Dedifferentiated amniotic fluid mesenchymal stem cell (primary cell): ENCODE measurements around the gene PRELID1.
A peak's percentile ranks its signal among the peaks of the same experiment; 100 is the strongest.
"Not testable (repeated sequence)": the region's sequence is repeated elsewhere in the genome, so short reads cannot be mapped to it uniquely, and the experiment has no call there.

ENCODE experiments used
- DNase-seq: peaks from one replicate; pipeline ENCODE4 v3.0.0-alpha.2; 2016; ENCODE audit errors: extremely low spot score

Gene PRELID1

DNA sequence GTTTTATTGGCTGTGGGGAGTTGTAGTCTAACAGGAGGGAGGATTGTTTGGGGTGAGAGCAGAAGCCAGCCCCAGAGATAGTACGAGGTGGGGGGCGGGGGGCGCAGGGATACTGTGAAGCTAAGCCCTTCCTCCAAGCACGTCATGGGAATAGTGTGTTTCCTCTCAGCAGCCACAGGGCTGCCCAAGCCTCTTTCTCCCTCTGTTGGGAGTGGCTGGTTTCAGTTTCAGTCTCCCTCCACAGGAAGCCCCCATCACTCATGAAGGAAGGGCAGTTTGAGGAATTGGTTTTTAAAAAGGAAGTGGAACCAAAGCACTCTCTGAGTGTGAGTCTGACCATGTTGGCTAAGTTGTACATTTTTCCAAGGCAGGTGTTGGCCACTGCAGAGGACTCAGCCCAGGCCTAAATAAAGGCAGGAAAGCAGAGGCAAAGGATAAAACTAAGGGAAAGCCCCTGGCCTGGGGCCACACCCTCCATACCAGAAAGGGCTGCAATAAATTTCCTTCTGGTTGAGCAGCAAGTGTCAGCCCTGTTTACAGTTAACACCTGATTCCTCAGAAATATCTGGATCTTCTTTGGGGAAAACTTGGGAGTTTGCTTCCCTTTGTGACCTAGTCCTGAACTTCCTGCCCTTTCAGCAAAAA is 3.2 kb upstream of the PRELID1 start:
- DNase-seq: peak; percentile 61

DNA sequence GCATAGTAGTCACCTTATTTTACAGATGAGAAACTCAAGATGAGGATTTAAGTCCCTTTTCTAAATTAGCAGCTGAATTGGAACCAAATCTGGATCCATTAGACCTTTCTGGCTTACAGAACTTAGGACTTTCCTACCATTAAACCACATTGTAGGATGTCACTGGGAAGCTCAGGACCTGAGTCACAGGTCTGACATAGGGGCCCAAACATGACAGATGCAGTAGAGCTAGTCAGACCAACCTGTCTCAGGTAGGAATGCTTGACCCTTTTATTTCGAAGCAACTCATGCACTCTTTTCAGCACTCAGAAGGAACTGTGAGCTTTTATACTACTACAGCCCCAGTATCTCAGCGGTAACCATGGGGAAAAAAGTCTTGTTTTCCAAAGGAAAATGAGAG is 2.6 kb upstream of the PRELID1 start:
- DNase-seq: no peak

DNA sequence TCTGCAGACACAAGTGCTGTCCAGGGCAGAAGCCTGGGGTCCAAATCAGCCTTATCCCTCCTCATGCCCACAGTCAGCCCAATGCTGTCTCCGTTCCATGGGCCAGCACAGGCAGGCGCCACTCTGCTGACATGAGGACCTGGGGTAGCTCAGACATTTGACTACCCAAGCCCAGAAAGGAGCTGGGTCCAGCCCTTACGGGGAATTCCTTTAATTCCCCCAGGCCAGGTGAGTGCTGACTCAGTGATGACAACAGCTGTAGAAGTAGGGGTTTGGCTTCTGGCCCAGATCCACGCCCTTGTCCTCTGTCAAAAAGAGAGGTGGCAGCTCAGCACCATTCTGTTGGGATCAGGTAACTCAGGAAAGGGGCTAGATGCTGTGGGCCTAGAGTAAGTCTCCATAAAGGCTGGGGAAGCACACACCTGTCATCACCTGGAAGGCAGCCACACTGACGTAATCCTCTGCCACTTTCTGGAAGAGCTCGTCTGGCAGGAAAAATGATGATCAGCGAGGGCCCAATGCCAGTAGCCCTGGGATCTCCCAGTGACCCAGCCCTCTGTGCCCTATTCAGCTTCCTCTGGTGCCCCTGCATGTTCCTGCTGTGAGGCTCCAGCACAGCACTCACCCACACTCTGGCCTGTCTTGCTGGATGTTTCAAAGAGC is 2.0 kb upstream of the PRELID1 start:
- DNase-seq: no peak

DNA sequence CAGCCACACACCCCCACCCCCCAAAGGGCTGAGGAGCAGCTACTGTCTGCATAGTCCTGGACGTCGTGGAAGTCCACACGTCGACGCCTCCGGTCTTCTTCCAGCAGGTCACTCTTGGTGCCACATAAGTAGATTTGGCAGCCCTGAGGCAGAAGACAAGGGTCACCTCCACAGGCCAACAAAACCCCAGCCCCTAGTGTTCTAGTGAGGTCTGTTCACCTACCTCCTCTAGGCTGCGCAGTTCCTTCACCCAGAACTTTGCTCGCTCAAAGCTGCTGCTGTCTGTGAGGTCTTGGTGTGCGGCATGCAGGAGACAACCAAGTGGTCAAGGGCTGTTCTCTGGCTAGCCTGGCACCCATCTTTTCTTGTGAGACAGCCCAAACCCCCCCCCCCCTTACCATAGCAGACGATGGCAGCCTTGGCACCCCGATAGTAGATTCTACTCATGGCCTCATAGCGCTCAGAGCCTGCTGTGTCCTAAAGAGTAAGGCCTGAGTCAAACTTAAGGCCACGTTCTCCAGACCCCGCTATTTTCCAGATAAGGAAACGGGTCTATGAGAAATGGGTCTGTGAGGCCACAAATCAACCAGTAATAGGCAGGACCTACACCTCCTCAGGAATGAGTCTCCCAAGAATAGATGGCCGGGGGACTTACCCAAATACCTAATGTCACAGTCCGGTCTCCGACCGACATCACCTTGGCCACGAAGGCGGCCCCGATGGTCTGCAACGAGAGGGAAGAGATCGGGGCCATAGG is 1.1 kb upstream of the PRELID1 start:
- DNase-seq: no peak

DNA sequence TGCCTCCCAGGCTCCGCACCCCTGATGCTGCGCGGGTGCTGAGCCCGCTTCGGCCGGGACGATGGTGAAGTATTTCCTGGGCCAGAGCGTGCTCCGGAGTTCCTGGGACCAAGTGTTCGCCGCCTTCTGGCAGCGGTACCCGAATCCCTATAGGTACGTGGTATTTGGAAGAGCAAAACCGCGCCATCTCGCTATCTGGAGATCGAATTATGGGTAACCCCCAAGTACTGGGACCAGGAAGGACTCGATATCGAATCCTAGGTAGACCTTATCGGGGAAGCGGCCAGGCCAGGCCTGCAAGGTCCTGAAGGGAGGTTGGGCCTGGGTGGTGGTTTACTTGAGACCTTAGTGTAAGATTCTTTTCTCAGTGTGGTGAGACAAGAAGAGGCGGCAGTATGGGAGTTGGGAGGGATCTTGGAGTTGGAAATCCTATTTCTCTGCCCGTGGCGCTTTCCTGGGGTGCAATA is 359 bp downstream of the PRELID1 start:
- DNase-seq: no peak

DNA sequence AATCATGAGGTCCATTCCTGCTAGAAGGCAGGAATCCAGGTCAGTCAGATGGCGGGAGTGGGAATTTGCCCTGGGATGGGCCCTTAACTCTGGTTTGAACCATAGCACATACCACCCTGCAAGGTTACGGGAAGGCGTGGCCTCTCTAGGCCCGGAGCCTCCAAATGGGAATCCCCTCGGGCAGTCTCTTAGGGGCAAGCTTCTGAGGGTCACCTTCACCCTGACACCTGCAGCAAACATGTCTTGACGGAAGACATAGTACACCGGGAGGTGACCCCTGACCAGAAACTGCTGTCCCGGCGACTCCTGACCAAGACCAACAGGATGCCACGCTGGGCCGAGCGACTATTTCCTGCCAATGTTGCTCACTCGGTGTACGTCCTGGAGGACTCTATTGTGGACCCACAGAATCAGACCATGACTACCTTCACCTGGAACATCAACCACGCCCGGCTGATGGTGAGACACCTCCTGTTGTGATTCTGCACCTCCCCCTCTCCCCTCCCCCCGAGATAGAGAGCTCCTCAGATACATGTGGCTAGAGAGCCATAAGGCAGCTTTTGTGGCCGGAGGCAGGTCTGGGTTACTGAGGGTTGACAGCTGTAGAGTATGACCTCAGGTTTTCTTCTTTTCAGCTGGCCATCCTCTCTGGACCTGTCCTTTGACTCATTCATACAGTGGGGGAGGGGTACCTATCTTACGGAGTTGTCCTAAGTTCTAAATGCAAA is 957 bp downstream of the PRELID1 start:
- DNase-seq: no peak

DNA sequence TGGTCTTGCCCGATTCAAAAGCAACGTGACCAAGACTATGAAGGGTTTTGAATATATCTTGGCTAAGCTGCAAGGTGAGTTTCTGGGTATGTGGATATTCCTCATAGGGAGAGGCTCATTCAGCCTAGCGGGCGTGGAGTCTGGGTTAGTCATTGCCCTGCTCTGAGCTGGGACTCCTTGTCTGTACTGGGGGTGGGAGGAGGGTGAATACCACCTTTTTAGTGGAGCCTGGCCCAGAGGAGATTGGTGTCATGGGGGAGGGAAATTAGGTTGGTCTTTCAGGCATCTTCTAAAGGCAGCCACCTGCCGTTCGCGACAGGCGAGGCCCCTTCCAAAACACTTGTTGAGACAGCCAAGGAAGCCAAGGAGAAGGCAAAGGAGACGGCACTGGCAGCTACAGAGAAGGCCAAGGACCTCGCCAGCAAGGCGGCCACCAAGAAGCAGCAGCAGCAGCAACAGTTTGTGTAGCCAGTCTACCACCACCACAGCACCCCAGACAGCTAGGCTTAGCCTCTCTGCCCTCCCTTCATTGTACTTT is 2.6 kb downstream of the PRELID1 start:
- not testable (repeated sequence) for DNase-seq

DNA sequence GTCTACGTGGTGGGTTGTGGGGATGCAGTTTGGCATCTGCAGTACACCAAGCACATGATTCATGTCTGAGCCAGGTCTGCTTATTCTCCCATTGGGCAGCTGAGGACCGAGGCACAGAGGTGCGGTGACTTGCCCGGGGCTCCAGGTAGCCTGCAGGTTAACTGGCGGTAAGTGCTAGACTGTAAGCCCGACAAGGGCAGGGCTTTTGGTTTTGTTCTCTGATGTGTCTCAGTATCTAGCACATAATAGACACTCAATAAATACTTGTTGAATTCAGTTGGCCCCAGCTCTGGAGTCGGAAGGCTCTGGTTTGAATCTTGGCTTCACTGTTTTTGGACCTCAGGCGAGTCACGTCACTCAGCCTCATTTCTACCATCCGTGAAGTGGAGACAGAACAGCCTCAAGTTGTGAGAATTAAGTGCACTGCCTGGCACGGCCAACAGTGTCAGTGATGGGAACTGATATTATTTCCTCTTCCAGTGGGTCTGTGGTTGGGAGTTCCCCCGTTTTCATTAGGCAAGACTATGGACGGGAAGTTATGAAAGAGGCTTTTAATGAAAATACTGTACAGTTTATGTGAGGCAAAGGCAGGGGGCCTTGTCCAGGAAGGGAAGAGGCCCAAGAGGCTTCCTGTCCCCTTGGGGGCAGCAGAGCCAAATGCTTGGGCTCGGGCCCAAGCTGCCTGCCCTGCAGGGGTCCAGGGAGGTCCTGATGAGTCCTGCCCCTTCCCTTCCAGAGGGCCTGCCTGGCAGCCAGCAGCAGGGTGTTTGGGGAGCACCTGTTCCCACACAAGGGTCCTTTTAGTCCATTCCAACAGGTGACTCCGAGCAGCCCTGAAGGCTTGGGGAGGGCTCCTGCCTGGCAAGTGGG is 3.3 kb downstream of the PRELID1 start:
- DNase-seq: no peak

DNA sequence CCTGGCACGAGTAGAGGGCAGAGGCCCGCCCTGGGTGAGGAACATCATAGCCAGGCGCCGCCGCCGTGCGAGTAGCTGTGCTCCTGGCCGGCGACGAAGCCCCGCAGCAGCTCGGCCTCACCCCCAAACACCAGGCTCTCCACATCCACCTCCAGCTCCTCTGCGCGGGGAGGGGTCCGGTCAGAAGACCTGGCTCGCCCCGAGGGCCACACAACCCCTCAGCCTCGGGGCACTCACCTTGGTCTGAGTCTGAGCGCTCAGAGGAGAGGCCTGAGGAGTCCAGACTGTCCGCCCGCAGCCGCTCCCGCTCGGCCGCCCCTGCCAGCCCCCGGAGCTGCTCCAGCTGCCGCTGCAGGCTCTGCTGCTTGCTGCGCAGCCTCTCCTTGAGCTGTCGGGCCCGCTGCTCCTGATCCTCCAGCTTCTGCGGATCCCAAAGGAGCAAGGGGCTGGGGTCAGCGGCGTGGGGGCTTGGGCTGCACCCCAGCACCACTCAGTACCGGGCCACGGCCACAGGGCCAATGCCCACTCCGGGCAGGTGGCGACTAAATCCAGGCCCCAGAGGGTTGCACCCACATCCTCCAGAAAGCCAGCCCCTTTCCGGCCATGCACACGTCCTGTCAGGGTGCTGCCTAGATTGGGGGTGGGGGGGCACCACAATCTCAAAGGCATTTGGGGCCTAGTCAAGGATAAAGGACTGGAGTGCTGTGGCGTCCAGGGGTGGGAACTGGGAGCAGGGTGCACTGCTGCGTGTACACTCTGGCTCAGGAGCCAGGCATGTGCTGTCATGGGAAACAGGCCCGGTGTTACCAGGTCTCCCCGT is 4.2 kb downstream of the PRELID1 start:
- DNase-seq: no peak

DNA sequence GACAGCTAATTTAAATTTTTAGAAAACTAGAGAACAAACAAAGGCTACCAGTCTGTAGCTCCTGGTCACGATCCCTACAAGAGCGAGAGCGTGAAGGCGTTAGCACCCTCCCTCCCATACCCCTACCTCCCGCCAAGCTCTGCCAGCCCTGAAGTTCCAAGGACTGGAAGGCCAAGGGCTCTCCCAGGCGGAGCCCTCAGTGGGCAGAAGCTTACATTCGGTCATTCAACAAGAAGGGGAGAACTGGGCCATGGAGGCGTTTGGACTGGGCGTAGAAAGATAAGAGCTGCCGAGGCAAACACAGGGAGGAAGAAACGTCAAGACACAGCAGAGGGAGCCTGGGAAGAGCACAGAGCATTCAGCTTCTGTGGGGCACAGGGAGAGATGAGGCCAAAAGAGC is 5.1 kb downstream of the PRELID1 start:
- DNase-seq: no peak

DNA sequence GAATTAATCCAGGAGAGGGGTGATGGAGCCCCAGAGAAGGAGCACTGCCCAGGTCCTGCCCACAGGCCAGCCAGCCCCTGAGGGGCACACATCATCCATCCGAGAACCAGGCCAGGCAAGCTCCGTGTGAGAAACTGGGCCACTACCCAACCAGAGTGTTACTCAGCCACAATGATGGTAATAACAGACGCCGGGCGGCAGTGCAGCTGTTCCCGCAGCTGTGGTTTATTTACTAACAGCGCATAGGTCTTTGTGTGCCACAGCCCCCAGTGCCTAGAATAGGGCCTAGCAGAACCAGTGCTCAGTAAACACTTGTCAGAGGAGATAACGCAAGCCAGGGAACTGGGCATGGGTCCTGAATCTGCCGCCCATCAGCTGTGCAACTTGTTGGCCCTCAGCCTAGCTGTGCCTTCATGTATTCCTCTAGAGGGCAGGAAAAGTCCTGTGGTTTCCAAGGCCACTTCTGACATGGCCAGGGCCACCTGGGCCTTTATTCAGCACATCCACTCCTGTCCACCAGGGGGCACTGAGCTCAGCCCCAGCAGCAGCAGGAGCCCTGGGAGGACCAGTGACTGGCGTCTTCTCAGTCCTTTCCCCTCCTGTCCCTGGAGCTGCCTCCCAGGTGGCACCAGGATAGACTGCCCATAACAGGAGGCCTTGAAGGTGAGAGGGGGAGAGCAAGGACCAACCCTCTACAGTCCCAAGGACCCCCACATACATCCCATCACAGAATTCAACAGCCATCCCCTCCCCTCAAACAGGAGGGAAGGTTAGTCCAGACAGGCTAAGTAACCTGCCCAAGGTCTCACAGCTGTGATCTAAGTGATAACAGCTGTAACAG is 6.0 kb downstream of the PRELID1 start:
- DNase-seq: no peak

DNA sequence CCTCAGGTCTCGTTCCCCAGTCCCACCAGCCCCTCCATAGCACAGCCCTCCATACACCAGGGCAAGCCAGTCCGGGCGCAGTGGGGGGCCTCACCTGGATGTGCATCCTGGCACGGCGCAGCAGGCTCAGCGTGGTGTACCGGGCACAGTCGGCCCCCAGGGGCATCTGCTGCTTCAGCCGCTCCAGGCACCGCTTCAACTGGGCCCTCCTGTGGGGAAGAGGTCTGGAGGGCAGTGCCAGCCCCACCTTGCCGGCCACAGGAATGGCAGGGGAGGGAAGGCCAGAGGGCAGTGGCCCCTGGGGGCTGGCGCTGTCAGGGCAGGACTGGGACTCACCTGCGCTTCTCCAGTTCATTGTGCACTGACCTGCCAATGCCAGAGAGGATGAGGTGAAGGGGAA is 6.7 kb downstream of the PRELID1 start:
- DNase-seq: no peak

DNA sequence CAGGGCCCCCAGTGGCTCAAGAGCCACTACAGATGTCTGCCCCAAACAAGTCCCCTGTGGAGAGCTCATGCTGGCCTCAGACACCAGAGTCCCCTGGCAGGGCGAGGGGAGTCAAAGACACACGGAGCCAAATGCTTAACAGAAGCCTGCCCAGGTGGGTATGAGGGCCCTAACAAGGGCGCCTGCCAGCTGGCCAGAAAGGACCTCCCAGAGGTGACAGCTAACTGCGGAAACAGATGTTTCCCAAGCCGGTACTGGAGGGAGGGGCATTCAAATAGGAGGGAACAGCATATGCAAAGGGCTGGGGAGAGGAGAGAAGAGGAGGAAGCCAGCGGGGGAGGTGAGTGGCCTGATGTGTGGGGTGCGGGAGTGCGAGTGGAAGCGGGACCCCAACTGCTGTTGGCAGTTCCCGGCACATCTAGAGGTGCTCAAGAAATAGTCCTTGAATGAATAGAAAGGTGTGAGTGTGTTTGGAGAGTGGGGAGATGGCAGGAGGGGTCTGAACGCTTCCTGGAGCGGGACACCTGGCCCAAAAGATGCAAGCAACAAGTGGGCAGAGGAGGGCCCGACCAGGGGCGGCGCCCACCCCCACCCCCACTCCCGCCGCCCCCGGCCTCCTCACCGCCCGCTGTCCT is 7.3 kb downstream of the PRELID1 start:
- DNase-seq: no peak

DNA sequence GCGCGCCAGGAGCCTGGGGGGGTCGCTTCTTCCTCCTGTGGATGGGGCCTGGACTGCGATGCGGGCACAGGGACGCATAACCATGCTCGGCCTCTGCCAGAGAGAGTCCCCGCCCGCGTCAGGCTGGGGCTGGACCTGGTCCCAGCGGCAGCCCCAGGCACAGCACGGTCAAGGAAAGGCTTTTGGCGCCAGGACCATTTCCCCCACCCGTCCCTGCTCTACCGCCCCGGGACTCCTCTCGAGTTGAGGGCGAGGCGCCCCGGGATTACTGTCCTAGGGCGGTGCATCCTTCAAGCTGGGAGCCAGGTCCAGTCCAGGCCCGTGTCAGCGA is 7.8 kb downstream of the PRELID1 start:
- no peak for DNase-seq

DNA sequence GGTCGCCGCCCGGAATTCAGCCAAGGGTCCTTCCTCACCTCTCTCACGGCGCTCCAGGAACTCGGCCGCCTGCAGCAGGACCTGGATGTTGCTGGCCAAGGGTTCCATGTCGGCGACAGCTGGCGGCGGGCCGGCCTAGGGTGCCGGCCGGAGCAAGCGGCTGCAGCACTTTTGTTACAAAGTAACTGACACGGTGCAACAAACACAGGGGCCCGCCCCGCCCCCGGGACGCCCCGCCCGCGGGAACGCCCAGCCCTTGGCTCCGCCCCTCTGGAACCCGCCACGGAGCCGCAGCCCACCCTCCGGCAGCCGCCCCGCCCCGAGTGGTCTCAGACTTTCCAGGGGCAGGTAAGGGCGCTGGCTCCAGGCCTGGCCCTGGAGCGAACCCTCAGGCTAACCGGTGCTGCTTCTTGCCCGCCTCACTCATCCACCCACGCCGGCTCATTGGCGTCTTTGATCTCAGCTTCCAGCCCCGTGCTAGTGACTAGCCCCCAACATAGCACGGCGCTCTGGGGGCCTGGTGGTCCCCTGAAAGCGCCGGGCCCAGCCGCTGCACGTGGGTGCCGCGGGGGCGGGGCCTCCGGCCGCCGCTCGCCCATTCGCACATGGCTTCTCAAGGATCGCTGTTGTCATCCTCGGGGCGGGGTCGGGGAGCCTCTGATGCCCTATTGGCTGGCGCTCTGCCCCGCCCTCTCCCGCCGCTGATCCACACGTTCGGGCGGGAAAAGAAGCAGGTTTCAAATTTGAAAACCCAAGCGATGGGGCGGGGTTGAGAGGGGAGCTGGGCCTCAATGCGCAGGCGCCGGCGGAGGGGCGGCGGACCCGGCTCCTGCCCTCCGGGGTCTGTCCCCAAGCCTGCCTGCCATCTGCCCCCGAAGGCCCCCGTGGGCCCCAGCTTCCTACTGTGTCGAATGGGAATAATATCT is 8.4 kb downstream of the PRELID1 start, which contains the start of gene MXD3:
MXD3 (minus strand) TSS at position 176 of the 926 bp plus-strand sequence; CDS start at position 108, 68 bp downstream.
- peak; percentile 91 for DNase-seq

DNA sequence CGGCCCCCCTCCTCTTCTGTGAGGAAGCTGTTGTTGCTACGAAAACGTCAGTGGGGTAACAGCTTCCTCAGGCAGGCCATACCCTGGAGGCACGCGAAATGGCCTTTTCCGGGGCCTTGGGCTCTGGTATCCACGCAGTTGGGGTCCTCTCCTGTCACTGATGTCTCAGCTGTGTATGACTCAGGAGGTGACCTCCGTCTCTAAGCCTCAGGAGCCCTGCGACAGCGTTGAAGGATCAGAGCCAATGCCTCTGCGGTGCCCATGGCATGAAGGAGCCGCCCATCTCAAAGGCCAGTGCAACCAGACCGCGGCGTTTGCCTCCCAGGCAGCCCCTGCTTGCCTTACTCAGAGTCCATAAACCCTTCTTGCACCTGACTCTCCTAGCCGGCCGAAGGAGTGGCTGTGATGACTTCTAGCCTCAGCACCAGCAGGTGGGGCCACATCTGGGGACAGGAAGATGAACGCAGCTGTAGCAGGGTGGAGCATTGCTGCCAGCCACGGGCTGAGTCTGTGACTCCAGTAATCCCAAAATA is 9.1 kb downstream of the PRELID1 start:
- no peak for DNase-seq

DNA sequence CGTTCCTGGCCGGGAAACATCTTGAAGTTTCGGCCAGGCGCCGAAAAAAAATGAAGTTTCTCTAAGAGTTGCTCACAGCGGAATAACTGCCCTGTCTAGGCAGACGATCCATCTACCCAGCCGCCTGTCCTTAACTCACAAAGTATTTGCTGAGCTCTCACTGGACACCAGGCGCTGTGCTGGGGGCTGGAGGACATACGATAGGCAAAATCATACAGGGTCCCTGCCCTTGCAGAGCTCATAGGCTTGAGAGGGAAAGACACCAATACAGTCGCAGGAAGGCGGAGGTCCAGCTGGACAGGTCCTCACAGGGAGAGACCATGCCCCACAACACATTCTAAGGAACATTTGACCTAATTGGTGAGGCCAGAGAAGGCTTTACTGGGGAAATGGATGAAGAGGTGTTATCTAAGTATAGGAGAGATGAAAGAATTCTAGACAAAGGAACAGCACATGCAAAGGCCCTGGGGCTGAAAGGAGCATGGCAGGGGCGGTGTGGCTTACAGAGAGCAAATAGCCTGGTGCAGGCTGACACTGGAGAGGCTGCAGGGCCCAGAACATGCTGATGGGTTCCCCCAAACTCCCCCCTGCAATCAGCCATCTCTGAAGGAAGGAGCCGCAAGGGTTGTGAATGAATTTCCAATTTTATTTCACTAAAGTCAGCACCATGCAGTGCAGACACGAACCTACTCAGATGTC is 10.1 kb downstream of the PRELID1 start:
- DNase-seq: no peak
